Loucy (cell line): ENCODE data around the gene ACTL8.

ENCODE experiments used
- EZH2phosphoT487 ChIP-seq: fragments of 200-600 bp; IDR thresholded peaks from 2 replicates; pipeline ENCODE4 v1.6.1; 2018; ENCODE audit warnings: antibody characterized with exemption, mild to moderate bottlenecking, moderate library complexity, borderline replicate concordance
- TF ChIP-seq, protein P1 (sequence below): fragments of 200-600 bp; sonication (generic); conservative IDR thresholded peaks from 2 replicates; pipeline ENCODE4 v1.5.1; 2014; ENCODE audit warnings: mild to moderate bottlenecking, antibody characterized with exemption, low read length

DNA sequence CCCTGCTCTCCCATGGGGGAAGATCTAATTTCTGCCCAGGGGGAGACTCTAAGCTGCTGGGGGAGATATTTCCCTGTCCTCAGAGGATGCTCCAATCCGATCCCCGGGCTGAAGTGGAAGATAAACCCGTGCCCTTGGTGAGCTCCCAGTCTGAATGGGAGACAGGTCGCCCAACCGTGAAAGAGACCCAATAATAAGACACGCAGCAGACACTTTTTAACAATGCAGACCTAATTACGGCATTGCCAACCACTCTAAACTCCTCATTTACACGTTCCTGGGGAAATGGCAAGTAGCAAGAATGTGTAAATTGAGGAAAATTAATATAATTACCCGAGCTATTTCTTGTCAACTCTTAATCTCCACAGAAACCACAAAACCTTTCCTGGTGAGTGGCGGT is 48.7 kb upstream of the ACTL8 start:
- TF ChIP-seq, protein P1, sequence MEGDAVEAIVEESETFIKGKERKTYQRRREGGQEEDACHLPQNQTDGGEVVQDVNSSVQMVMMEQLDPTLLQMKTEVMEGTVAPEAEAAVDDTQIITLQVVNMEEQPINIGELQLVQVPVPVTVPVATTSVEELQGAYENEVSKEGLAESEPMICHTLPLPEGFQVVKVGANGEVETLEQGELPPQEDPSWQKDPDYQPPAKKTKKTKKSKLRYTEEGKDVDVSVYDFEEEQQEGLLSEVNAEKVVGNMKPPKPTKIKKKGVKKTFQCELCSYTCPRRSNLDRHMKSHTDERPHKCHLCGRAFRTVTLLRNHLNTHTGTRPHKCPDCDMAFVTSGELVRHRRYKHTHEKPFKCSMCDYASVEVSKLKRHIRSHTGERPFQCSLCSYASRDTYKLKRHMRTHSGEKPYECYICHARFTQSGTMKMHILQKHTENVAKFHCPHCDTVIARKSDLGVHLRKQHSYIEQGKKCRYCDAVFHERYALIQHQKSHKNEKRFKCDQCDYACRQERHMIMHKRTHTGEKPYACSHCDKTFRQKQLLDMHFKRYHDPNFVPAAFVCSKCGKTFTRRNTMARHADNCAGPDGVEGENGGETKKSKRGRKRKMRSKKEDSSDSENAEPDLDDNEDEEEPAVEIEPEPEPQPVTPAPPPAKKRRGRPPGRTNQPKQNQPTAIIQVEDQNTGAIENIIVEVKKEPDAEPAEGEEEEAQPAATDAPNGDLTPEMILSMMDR, result no peak
- TF ChIP-seq EZH2phosphoT487, result no peak
